ENCODE data around the gene CDK6.

- TF ChIP-seq CTCF (IDR thresholded peaks at IDR 0.05) (no peak), POLR2A (IDR thresholded peaks at IDR 0.05) (no peak)
These were observed 119.4 kb downstream of the CDK6 start for GRCh38 chr7:92716825-92717580.

Measured in thyroid gland (tissue), 4 donors.